ENCODE results near the gene BACH1.
"Not testable (repeated sequence)": the region's sequence is repeated elsewhere in the genome, so short reads cannot be mapped to it uniquely, and the experiment has no call there.

BACH1 gene

DNA sequence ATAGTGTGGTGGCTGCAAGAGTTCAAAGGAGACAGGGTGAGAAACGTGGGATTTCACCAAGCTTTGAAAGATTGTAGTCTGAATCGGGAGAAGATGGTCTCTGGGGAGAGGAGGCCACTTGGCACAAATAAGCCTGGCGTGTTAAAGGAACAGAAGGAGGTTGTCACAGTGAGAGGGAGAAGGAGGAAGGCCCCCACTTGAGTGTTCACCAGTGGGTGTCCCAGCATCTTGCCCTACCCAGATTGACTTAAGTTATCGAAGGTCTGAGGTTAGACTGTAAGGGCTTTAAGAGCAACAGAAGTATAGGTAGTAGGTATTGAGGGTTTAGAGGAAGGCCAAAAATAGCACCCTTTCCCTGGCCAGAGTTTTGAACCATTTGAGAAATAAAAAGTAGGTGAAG, 48.0 kb downstream of the BACH1 start:
- no peak for DNase-seq (ENCODE audit: low spot score)

DNA sequence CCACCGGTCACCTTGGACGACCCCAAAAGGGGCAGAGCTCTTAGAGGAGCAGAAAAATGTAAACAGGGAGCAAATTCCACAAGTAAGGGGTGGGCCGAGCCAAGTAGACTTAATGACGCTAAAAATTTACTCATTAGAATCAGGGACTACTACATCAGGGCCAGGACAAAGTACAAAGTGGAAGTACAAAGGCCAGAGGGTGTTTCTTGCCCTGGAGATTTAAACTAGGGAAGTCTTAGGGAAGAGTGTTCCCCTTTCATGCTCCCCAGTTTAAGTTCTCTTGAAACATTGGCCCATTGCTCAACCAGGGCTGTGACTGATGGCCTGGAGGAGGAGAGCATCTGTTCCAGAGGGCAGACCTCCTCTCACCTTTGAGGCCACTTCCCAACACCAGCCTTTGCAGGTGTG, 48.6 kb downstream of the BACH1 start:
- no peak for DNase-seq (ENCODE audit: low spot score)

DNA sequence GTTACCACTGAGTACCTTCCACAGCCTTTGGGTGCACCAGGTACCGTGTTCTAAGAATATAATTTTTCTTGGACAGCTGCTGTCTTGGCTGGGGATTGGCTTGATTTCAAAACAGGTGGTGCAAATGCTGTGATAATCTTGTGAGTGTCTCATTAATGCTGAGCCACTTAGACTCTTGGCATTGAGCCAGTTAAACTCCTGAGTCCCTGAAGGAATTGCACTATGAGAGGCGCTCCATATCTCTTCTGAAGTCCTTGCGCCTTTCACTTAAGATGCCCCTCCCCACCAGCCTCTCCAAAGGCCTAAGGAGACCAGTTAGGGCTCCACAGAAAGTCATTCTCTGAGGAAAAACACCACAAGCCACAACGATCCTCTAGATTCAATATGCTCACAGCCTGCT, 51.0 kb downstream of the BACH1 start:
- no peak for DNase-seq (ENCODE audit: low spot score)

DNA sequence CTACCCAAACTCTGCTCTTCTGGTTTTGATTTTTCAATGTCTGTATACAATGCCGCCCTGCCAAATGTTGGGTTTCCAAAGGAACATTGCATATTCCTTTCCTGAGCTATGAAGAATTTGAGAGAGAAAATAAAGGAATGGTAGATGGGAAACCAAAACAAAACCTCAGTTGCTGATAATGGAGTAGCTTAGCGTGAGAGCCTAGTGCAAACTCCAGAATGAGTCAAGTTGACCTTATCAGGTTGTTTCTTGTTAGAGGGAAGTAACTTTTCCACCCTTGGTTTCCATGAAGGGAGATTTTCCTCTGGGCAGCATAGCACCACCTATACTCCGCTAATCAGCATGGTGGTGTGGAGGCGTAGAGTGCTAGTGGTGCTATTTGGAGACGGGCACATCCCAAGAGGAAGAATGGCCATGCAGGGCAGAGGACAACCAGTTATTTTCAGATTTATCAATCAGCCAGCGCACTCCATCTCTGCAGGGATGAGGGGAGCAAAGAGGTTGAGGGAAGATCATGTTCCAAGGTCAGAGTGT, 51.6 kb downstream of the BACH1 start:
- no peak for DNase-seq (ENCODE audit: low spot score)

DNA sequence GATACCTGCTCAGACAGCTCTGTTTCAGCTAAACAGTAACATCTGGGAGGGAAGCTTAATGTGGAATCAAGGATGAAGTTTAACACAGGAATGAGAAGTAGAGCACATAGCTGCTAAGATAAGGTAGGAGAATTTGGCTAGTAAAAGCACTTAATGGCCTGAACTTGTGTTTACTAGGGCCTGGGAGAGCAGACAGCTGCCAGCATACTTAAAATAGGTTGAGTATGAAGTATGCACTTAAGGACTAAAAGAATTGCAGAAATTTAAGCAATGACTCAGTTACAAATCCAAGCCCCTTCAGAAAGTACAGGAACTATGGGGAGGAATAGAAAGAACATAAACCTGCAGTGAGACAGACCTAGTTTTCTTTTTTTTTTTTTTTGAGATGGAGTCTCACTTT, 53.0 kb downstream of the BACH1 start:
- DNase-seq (ENCODE audit: low spot score), result no peak

DNA sequence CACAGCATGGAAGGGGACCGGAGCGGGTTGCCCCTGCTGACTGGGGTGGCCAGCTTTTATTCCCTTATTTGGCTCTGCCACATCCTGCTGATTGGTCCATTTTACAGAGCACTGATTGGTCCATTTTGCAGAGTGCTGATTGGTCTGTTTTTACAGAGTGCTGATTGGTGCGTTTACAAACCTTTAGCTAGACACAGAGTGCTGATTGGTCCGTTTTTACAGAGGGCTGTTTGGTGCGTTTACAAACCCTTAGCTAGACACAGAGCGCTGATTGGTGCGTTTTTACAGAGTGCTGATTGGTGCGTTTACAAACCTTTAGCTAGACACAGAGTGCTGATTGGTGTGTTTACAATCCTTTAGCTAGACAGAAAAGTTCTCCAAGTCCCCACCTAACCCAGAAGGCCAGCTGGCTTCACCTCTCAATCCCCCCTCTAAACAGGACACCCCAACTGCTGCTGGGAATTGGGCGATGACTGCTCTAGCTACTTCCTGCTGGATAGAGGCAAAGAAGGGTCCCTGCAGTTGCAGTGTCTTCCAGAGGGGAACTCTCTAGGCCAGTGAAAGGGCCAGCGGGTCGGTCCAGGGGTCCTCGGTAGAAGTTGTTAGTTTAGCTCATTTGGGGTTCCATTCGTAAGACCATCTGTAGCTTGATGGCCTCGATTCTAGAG, 56.5 kb downstream of the BACH1 start:
- DNase-seq (ENCODE audit: low spot score), result not testable (repeated sequence)

DNA sequence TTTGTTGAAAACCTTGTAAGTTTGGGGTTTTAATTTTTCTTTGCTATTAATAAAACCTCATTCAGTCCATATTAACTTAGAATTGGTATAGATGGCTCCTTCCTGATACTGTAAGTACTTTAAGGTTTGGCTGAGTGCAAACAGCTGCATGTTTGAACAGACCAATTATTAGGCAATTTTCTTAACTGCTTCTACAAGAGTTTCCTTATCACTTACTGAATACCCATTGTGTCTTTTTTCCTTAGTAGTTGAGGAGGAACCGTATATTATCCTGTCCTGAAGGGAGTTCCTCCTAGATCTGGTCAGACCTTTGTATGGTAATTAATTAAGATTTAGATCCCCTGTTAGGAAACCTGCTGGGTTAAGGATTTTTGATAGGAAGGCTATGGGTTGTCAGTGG, 57.6 kb downstream of the BACH1 start:
- DNase-seq (ENCODE audit: low spot score), result not testable (repeated sequence)

DNA sequence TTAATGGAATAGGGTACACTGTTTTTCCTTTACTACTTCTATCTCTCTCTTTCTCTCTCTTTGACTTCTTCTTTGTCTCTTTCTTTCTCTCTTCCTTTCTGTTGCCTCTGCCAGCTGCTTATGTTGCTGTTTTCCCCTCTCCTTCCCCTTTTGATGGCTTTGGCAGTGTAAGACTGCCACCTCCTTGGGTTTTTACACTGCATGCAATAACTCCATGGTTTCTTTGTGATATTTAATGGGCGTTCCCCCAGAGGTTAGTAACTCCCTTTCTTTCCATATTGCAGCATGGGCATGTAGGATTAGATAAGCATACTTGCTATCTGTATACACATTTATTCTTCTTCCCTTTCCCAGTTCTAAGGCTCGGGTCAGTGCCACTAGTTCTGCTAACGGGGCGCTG, 58.1 kb downstream of the BACH1 start:
- not testable (repeated sequence) for DNase-seq (ENCODE audit: low spot score)

DNA sequence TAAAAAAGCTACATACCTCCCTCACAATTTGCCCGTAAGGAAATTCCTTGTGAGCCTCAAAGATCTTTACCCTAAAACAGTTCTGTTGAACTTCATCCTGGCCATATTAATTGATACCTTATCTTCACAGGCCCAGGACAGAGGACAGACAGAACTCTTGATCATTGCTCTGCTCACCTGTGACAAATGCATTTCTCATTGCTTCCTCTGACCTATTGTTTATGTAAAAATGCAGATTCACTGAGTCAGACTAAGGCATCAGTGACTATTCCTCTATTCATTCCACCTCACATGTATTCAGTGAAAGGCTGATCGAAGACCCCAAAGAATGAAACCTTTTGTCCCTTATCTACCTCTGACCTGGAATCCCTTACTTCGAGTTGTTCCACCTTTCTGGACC, 61.0 kb downstream of the BACH1 start:
- no peak for DNase-seq (ENCODE audit: low spot score)

DNA sequence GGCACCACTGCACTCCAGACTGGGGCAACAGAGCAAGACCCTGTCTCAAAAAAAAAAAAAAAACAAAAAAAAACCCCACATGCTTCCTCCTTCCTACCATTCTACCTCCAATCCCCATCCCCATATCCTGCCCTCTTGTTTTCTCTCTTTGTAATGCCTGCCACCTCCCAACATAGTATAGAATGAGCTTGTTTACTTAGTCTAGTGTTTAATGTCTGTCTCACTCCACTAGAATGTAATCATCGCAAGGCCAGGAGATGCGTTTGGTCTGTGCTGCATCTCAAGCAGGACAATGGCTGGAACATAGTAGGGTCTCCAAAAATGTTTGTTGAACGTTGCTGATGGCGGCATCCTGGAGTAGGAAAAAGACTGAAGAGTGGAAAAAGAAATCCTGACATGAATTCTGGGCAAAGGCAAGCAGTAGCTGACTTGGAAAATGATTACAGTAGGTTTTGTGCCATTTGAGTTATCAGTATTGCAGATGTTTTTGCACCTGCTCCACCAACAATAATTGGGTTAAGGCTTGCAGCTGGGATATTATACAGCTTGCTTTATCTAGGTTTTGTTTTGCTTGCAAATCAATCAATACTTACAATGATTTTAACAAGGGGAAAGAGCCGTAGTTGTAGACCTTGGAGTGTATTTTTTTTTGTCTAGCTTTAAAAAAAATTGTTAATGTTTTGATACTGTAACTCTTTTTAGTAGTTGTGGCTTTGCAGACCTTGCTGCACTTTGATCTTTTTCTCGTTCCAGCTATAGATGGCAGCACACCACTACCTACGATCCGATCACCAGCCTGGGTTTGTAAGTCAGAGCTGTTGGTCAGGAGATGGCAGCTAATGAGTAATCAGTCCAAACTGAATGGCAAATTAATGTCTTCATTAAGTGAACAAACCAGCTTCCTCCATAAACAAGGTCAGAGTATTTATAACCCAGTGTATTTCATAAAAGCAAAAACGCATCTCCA, 62.4 kb downstream of the BACH1 start:
- no peak for DNase-seq (ENCODE audit: low spot score)

DNA sequence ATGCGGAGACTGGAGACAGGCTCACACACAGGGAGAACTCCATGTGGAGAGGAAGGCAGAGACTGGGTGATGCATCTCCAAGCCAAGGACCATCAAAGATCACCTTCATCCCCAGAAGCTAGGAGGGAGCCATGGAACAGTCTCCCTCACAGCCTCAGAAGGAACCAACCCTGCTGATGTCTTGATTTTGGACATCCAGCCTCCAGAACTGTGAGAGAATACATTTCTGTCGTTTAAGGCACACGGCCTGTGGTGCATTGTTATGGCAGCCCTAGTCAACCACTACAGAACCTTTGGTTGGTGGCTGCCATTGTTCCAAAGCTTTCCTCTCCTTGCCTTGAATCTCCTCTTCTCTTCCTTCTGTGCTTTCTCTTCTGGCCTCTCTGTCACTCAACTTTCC, 64.0 kb downstream of the BACH1 start:
- no peak for DNase-seq (ENCODE audit: low spot score)

DNA sequence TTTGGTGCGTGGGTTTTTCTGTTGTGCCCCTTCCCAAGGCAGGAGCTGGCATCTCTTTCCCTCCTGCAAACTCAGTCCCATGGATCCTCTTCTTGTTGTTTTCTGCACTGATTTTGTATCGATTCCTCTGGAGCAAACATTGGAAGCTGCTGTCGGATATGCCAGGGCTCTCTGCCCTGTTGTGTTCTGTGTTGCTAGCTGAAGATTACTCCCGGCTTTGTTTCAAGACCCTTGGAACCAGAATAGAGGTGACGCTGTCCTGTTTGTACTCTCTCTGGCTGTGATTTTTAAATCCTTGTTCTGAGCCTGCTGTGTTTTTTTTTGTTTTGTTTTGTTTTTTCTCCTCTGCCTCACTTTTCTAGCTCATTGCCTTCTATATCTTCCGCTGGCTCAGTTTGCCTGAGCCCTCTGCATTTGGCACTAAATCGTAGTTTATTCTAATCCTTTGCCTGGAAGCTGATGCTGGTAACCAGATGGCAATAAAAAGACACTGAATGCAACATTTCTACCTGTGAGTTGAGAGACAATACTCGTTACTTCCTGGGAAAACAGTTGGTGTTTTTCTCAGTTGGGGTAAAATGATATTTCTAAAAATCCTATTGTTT, 67.0 kb downstream of the BACH1 start:
- no peak for DNase-seq (ENCODE audit: low spot score)

DNA sequence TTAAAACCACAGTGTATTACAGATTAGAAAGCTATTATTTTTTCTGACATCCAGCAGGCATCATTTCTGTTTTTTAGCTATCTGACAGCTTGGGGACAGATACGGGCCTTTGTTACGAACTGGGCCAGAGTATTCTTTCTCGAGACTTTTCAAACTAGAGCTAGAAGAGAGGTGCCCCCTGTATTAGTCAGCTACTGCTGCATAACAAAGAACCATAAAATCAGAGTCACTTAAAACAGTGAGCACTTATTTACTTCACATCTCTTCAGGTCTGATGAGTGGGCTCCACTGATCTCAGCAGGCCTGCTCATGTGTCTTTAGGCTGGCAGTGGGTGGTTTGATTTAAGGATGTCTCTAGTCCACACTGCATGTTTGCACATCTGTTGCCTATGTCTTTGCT, 67.8 kb downstream of the BACH1 start:
- no peak for DNase-seq (ENCODE audit: low spot score)

DNA sequence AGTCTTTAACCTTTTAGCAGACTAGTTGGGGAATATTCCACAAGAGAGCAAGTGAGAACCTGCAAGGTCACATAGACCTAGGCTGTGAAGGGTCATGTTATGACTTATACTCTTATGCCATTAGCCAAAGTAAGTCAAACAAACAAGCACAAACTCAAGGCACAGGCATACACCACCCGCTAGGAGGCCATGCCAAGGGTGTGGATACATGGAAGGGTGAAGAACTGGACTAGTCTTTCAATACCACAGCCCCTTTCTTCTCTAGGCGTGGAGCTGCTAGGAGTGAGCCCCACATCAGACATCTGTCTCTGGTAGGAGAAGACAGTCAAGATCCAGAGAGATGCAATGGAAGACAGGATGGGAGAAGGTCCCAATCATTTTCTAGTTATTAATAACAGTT, 68.6 kb downstream of the BACH1 start:
- no peak for DNase-seq (ENCODE audit: low spot score)

DNA sequence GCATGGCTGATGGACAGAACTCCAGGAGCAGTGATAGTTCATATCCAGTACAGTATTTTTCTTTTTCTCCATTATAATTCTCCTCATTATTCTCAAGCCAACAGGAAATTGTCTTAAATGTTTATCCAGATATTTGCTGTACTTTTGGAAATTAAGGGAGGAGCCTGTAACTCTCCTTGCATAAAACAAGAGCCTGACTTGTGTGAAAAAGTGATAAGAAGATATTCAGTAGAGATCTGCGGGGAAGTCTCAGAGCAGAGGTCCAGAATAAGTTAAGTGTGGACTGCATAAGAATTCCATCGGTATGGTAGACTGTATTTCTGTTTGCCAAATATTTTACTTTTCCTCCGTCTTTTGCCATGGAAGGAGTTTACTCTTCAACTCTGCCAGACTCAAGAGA, 70.2 kb downstream of the BACH1 start:
- DNase-seq (ENCODE audit: low spot score), result no peak

DNA sequence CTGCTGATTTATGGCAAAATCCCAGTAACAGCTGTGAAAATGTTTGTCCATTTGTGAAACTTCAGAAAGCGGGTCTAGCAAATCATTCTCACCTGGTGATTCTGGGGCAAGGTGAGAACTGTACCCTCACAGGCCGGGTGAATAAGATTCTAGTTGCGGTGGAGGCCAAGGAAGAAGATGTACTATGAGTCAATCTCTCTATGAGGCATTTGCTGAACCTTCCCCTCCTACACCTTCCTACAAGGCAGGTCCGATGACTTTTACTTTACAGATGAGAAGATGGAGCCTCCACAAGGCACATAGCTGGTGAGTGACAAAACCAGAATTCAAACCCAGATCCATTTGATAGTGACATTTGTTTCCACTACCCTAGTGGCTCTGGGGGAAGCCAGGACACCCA, 72.7 kb downstream of the BACH1 start:
- no peak for DNase-seq (ENCODE audit: low spot score)

DNA sequence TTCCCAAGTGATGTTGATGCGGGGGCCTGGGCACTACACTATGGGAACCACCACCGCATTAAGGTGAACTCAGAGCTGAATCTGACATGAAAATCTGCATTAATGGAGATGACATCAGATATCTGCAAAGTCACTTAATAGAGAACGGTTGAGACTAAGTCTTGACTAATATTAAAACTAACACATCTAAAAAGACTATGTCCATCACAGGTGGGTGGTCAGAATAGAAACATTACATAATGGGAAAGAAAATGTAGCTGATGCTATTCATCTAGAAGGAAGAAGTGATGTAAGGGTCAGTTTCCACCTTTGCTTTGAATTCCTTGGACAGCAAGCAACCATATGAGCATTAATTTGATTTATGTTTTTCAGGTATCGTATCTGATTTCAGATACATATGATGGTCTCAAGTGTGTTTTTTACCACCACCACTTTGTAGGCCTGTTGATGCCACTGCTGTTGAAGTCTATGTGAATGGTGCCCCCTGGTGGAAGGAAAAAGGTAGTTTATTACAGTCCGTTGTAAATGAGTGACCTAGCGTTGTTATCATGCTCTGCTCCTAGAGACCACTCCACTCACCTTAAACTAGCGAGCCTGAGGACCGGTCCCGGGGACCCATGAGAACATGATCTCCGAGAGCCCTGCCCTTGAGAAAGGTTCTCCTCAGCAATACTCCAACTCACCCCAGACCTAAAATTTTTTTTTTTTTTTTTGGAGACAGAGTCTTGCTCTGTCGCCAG, 73.5 kb downstream of the BACH1 start:
- peak; percentile 37 for DNase-seq (ENCODE audit: low spot score)

DNA sequence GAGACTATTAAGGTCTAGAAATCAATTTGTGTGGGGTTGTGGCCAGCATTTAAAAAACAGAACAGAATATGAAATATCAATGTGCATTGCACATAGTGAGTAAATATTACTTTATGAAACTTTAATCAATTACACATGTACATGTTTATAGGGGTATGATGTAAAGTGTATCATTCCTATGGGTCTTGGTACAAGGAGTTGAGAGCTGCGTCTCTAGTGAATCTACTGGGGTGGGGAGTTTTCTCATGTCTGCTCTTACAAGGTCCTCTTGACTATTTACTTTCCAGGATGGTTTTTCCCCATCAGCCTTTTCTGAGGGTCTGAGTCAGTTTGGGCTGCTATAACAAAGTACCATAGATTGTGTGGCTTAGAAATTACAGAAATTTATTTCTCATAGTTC, 75.8 kb downstream of the BACH1 start:
- DNase-seq (ENCODE audit: low spot score), result no peak

DNA sequence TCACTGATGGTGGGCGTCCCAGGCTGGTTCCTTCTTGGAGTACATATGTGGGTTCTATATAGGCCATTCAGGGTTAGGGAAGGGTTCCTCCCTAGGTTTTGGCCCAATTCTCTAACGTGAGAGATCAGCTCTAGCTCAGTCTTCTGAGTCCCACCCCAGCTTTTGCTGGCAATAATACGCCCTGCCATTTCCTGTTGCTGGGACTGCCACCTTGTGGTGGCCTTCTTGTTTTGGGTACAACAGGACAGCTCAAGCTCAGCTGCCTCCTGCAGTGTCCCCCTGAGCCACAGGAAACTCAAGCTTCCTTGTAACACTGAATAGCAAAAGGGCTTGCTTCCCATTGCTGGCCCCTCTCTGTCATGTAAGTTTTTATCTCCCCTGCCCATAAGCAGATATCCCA, 77.8 kb downstream of the BACH1 start:
- peak; percentile 45 for DNase-seq (ENCODE audit: low spot score)

DNA sequence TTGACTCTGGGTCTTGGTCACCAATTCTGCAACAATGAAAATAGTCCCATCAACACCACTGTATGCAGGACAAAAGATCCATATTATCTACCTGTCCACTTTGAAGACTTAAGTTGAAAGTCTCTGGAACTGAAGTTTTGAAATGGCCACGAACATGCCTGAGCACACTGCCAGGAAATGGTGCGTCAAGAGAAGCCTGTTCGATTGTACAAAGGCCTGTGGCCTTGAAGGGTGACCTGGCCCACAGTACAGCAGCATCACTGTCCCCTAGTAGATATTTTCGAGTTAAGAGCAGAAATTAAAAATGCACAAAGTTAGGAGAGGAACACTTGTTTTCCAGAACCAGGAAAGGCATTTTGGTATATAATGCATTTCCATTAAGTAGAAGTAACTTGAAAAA, 78.5 kb downstream of the BACH1 start:
- no peak for DNase-seq (ENCODE audit: low spot score)

DNA sequence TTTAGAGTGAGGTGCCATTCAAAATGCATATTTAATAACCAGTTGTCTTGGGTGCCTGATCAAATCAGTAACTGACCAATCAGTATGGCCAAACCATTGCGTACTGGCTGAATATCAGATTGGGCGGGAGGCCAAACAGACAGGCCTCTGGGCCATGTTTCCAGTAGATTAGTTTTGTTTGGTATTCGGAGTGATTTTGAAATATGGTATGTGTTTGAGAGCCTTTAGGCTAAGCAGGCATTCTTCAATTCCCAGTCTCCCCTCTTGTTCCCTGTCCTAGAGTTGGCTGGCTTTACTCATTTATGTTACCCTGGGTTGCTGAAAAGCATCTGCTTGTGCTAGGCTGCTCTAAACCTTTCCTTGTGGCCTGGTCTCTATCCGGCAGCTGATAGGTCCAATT, 80.1 kb downstream of the BACH1 start:
- DNase-seq (ENCODE audit: low spot score), result no peak

DNA sequence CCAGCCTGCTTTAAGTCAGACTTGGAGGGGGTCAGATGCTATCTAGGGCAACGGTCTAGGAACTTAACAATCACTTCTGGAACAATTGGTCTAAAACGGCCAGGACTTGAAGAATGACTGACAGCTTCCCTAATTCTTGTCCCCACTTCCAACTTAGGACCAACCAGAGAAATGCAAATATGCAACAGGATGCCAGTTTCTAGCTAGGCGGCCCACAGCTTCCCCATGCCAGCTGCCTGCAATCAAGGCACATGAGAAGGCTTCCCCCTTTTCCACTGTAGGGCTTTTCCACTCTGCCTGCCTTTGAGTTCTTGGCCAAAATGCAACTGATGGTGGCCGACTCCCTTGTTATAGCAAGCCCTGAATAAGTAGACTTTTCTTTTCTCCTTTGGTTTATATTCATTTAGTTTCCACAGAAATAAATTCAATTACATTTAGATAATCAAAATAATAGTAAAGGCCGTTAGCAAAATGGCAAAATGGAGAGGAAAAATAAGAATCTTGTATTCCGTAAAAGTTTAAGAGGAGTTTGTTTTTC, 80.9 kb downstream of the BACH1 start:
- DNase-seq (ENCODE audit: low spot score), result no peak
